Mesendoderm (in vitro differentiated cells): ENCODE measurements around the gene IFITM10.

Experiments
- DNase-seq: peaks from one replicate; pipeline ENCODE4 v3.0.0; 2013
- H2AK5ac ChIP-seq: 2 replicates; pipeline ENCODE4 v1.6.1; 2013; ENCODE audit warnings: low read length, inconsistent platforms
- H2BK120ac ChIP-seq: 2 replicates; pipeline ENCODE4 v1.6.1; 2013; ENCODE audit warnings: low read depth, mild to moderate bottlenecking, low read length, moderate library complexity, mixed read lengths
- H2BK15ac ChIP-seq: replicated peaks from 2 replicates; pipeline ENCODE4 v1.6.1; 2013; ENCODE audit warnings: low read depth, mild to moderate bottlenecking, moderate library complexity
- H2BK5ac ChIP-seq: 2 replicates; pipeline ENCODE4 v1.6.1; 2013; ENCODE audit warnings: low read length, inconsistent platforms
- H3K18ac ChIP-seq: 2 replicates; pipeline ENCODE4 v1.6.1; 2013; ENCODE audit warnings: mild to moderate bottlenecking, low read length, mixed read lengths
- H3K23ac ChIP-seq: one replicate; pipeline ENCODE4 v1.6.1; 2013; ENCODE audit warnings: low read length
- H3K27ac ChIP-seq: 2 replicates; pipeline ENCODE4 v1.5.1; 2013; ENCODE audit warnings: low read depth, mild to moderate bottlenecking, inconsistent platforms, low read length, moderate library complexity
- H3K27me3 ChIP-seq: 2 replicates; pipeline ENCODE4 v1.6.1; 2013; ENCODE audit warnings: low read length, control low read depth, mild to moderate bottlenecking, inconsistent platforms; ENCODE audit not compliant: insufficient read depth, poor library complexity
- H3K36me3 ChIP-seq: 2 replicates; pipeline ENCODE4 v1.6.1; 2013; ENCODE audit warnings: low read length, inconsistent platforms; ENCODE audit not compliant: control insufficient read depth, insufficient read depth
- H3K4ac ChIP-seq: one replicate; pipeline ENCODE4 v1.6.1; 2013; ENCODE audit warnings: low read depth, mild to moderate bottlenecking, low read length, moderate library complexity
- H3K4me1 ChIP-seq: 2 replicates; pipeline ENCODE4 v1.6.1; 2013; ENCODE audit warnings: low read depth, low read length, inconsistent platforms; ENCODE audit not compliant: control insufficient read depth
- H3K4me2 ChIP-seq: 2 replicates; pipeline ENCODE4 v1.6.1; 2013; ENCODE audit warnings: low read length
- H3K4me3 ChIP-seq: 2 replicates; pipeline ENCODE4 v1.5.1; 2013; ENCODE audit warnings: mild to moderate bottlenecking, low read length
- H3K56ac ChIP-seq: one replicate; pipeline ENCODE4 v1.6.1; 2013; ENCODE audit warnings: low read length
- H3K79me1 ChIP-seq: 2 replicates; pipeline ENCODE4 v1.6.1; 2013; ENCODE audit warnings: low read length, inconsistent platforms
- H3K79me2 ChIP-seq: 2 replicates; pipeline ENCODE4 v1.6.1; 2013; ENCODE audit warnings: mild to moderate bottlenecking, low read length; ENCODE audit not compliant: control insufficient read depth, insufficient read depth
- H3K9ac ChIP-seq: 2 replicates; pipeline ENCODE4 v1.6.1; 2013; ENCODE audit warnings: low read length, inconsistent platforms
- H4K5ac ChIP-seq: one replicate; pipeline ENCODE4 v1.6.1; 2013; ENCODE audit warnings: low read length
- H4K8ac ChIP-seq: one replicate; pipeline ENCODE4 v1.6.1; 2013; ENCODE audit warnings: low read depth, mild to moderate bottlenecking, control low read depth, low read length, moderate library complexity
- WGBS: extraction: QIAGEN DNeasy Blood & Tissue Kit; methylation state at CpG from one replicate; pipeline ENCODE4 v1.1.7; 2013; ENCODE audit warnings: low lambda C conversion rate, missing lambda C conversion rate; ENCODE audit not compliant: insufficient coverage; ENCODE audit errors: extremely low coverage; 5-methylcytosine and 5-hydroxymethylcytosine counted together

The IFITM10 gene

GRCh38 chr11:1761857-1762536 lies 11.6 kb upstream of the IFITM10 start:
- Histone ChIP-seq H3K4ac (no peak overlapping the region), H2BK120ac (no peak overlapping the region), H2AK5ac (no peak overlapping the region), H2BK5ac (no peak overlapping the region), H3K36me3 (no peaks in the 10 kb centered on the region), H3K79me1 (peaks cover 4% of the 10 kb centered on the region), H3K27me3 (no peaks in the 10 kb centered on the region), H3K4me2 (no peak overlapping the region), H3K4me1 (peaks cover 2% of the 10 kb centered on the region), H4K8ac (no peak overlapping the region), H3K4me3 (no peak overlapping the region), H3K23ac (no peak overlapping the region), H4K5ac (no peak overlapping the region), H3K79me2 (peaks cover 2% of the 10 kb centered on the region), H3K9ac (no peak overlapping the region), H2BK15ac (no peak overlapping the region), H3K27ac (no peak overlapping the region), H3K56ac (no peak overlapping the region), H3K18ac (no peak overlapping the region)
- WGBS: no CpG with 5 or more reads among the region's 12 CpGs
- DNase-seq: no peak

- Histone ChIP-seq H3K27me3 (no peaks in the 10 kb centered on the region), H3K4me1 (peaks cover 2% of the 10 kb centered on the region), H3K4ac (no peak overlapping the region), H3K79me2 (peaks cover 2% of the 10 kb centered on the region), H4K5ac (no peak overlapping the region), H3K36me3 (no peaks in the 10 kb centered on the region), H2BK15ac (no peak overlapping the region), H3K56ac (no peak overlapping the region), H3K23ac (no peak overlapping the region), H3K4me3 (no peak overlapping the region), H2BK120ac (no peak overlapping the region), H4K8ac (no peak overlapping the region), H2AK5ac (no peak overlapping the region), H3K27ac (no peak overlapping the region), H3K18ac (no peak overlapping the region), H3K9ac (no peak overlapping the region), H3K4me2 (no peak overlapping the region), H3K79me1 (peaks cover 4% of the 10 kb centered on the region), H2BK5ac (no peak overlapping the region)
- WGBS: no CpG with 5 or more reads among the region's 28 CpGs
- no peak for DNase-seq
These were observed 10.9 kb upstream of the IFITM10 start for GRCh38 chr11:1761110-1761856.

- DNase-seq: no peak
- no peak overlapping the region for H3K4ac ChIP-seq
- H3K36me3 ChIP-seq: no peaks in the 10 kb centered on the region
- no peak overlapping the region for H2AK5ac ChIP-seq
- H4K8ac ChIP-seq: no peak overlapping the region
- no peak overlapping the region for H3K56ac ChIP-seq
- no peak overlapping the region for H3K27ac ChIP-seq
- no peak overlapping the region for H3K9ac ChIP-seq
- H3K18ac ChIP-seq: no peak overlapping the region
- no peak overlapping the region for H2BK15ac ChIP-seq
- no CpG with 5 or more reads among the region's 23 CpGs for WGBS
- H3K27me3 ChIP-seq: no peaks in the 10 kb centered on the region
- H4K5ac ChIP-seq: no peak overlapping the region
- no peak overlapping the region for H2BK5ac ChIP-seq
- H3K4me1 ChIP-seq: peaks cover 2% of the 10 kb centered on the region
- H2BK120ac ChIP-seq: no peak overlapping the region
- peaks cover 4% of the 10 kb centered on the region for H3K79me1 ChIP-seq
- no peak overlapping the region for H3K4me3 ChIP-seq
- no peak overlapping the region for H3K23ac ChIP-seq
- H3K79me2 ChIP-seq: peaks cover 2% of the 10 kb centered on the region
- no peak overlapping the region for H3K4me2 ChIP-seq
These were observed 10.1 kb upstream of the IFITM10 start for GRCh38 chr11:1760351-1761109.

GRCh38 chr11:1759851-1760220 lies 9.4 kb upstream of the IFITM10 start:
- Histone ChIP-seq H3K23ac (no peak overlapping the region), H3K18ac (no peak overlapping the region), H3K4ac (no peak overlapping the region), H2BK5ac (no peak overlapping the region), H3K4me2 (no peak overlapping the region), H2BK15ac (no peak overlapping the region), H2AK5ac (no peak overlapping the region), H3K79me2 (peaks cover 2% of the 10 kb centered on the region), H3K56ac (no peak overlapping the region), H3K79me1 (peaks cover 4% of the 10 kb centered on the region), H3K27me3 (no peaks in the 10 kb centered on the region), H3K9ac (no peak overlapping the region), H3K4me3 (no peak overlapping the region), H3K27ac (no peak overlapping the region), H4K8ac (no peak overlapping the region), H3K36me3 (no peaks in the 10 kb centered on the region), H4K5ac (no peak overlapping the region), H3K4me1 (peaks cover 2% of the 10 kb centered on the region), H2BK120ac (no peak overlapping the region)
- no CpG with 5 or more reads among the region's 5 CpGs for WGBS
- DNase-seq: no peak

- H2BK120ac ChIP-seq: no peak overlapping the region
- H4K5ac ChIP-seq: no peak overlapping the region
- no peak overlapping the region for H3K4me3 ChIP-seq
- H3K4ac ChIP-seq: no peak overlapping the region
- no peaks in the 10 kb centered on the region for H3K36me3 ChIP-seq
- H2AK5ac ChIP-seq: no peak overlapping the region
- H3K9ac ChIP-seq: no peak overlapping the region
- H2BK15ac ChIP-seq: no peak overlapping the region
- H3K27me3 ChIP-seq: no peaks in the 10 kb centered on the region
- no peak overlapping the region for H4K8ac ChIP-seq
- DNase-seq: no peak
- H3K4me2 ChIP-seq: no peak overlapping the region
- H3K79me1 ChIP-seq: peaks cover 4% of the 10 kb centered on the region
- H3K56ac ChIP-seq: no peak overlapping the region
- H3K23ac ChIP-seq: no peak overlapping the region
- no peak overlapping the region for H3K18ac ChIP-seq
- no CpG with 5 or more reads among the region's 23 CpGs for WGBS
- H2BK5ac ChIP-seq: no peak overlapping the region
- no peak overlapping the region for H3K27ac ChIP-seq
- peaks cover 2% of the 10 kb centered on the region for H3K4me1 ChIP-seq
- H3K79me2 ChIP-seq: peaks cover 2% of the 10 kb centered on the region
These were observed 8.9 kb upstream of the IFITM10 start for GRCh38 chr11:1759151-1759850.
